Measurements from ENCODE around the gene ZSCAN2. TPM values are rescaled to one million over a fixed set of nuclear protein-coding genes. Genes with fewer than 3 reads are reported as not detected.

The ZSCAN2 gene
- total and polyA plus RNA-seq, 2 of the 8 experiments (the other 6 are each of a cell fraction or from before 2014, with no cell fraction given) = 23.6 to 52.4 TPM

DNA sequence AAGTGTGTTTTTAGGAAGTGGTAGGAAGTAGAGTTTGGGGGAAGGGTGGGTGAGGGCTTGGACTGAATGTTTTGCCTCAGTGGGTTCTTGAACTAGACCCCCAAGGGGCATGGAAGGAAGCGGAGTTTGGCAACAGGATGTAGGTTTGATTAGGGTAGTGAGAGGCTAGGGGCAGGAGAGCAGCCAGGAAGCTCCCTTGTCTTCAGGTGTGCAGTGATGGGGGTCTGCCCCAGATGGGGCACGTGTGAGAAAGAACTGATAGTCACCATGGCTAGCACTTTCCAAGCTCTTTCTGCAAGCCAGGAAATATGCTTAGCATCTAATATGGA, 4.7 kb downstream of the ZSCAN2 start:
- H3K79me2 ChIP-seq (ENCODE audit: control insufficient read depth in 1 of 2, insufficient read depth in 2 of 2, low read length in 2 of 2) = peaks cover 29 to 78% of the 10 kb centered on the region in 2 experiments
- H3K27me3 ChIP-seq (replicated peaks in 1 of 4; ENCODE audit: control insufficient read depth in 3 of 4, extremely low read depth in 1 of 4, insufficient read depth in 3 of 4, low read length in 3 of 4) = no peaks in the 10 kb centered on the region; a peak in 3 of 7 replicates
- peak overlapping the region in 2 of 4 experiments; percentile 18 to 47; a peak in 2 of 8 replicates for H3K4me3 ChIP-seq (ENCODE audit: extremely low read depth in 1 of 4, insufficient read depth in 2 of 4, low read depth in 3 of 4, low read length in 4 of 4)
- H3K4me1 ChIP-seq (replicated peaks in 1 of 4; ENCODE audit: control insufficient read depth in 3 of 4, insufficient read depth in 4 of 4, low read length in 3 of 4) = peaks cover 9 to 28% (median 25%) of the 10 kb centered on the region in 4 experiments
- H2BK120ac ChIP-seq (replicated peaks; ENCODE audit: low read depth, low read length) = no peak overlapping the region
- no peak overlapping the region for H4K91ac ChIP-seq (replicated peaks; ENCODE audit: insufficient read length, low read length)
- peaks cover 18 to 32% of the 10 kb centered on the region in 2 experiments for H4K20me1 ChIP-seq (replicated peaks in 1 of 2; ENCODE audit: control insufficient read depth in 1 of 2, insufficient read depth in 2 of 2, low read length in 2 of 2)
- peaks cover 16% of the 10 kb centered on the region for H3K23me2 ChIP-seq (ENCODE audit: low read depth, low read length)
- no peak overlapping the region for H3K27ac ChIP-seq (ENCODE audit: low read depth, low read length)
- H2AK5ac ChIP-seq (ENCODE audit: low read depth, low read length) = no peak overlapping the region
- POLR2A ChIA-PET (ENCODE audit: partially characterized antibody) = interaction anchor here (1.7 to 11.9 kb wide), 6 partner anchors 12 to 111 kb away, joined by 5 to 176 read pairs (median 11); partner anchors contain the start of genes SEC11A and WDR73
- no peak overlapping the region for H4K8ac ChIP-seq (ENCODE audit: extremely low read depth, insufficient read depth, low read length)
- H3K23ac ChIP-seq (ENCODE audit: insufficient read length) = no peak overlapping the region
- no peak for DNase-seq (ENCODE audit: low read depth in 1 of 2, low spot score in 2 of 2)
- FAIRE-seq = no peak
- H2BK5ac ChIP-seq (ENCODE audit: low read depth, low read length) = peak overlapping the region; percentile 73; the same call in 1 of the 2 replicates
- peaks cover 0 to 25% (median 12%) of the 10 kb centered on the region in 4 experiments; a peak in 5 of 8 replicates for H3K36me3 ChIP-seq (ENCODE audit: control insufficient read depth in 2 of 4, insufficient read depth in 4 of 4, low read length in 3 of 4)
- H3K56ac ChIP-seq (replicated peaks; ENCODE audit: insufficient read length, low read depth, low read length) = no peak overlapping the region
- peak overlapping the region; percentile 50 to 65; a peak in 3 of 4 replicates for H3K4me2 ChIP-seq (ENCODE audit: insufficient read depth in 1 of 2, low read depth in 2 of 2, low read length in 2 of 2)
- no peak overlapping the region for H2BK20ac ChIP-seq (ENCODE audit: low read length)
- no peak overlapping the region; a peak in 1 of 7 replicates for H3K9ac ChIP-seq (replicated peaks in 1 of 4; ENCODE audit: extremely low read depth in 1 of 4, low read depth in 3 of 4, low read length in 3 of 4)
- WGBS, 2 experiments (ENCODE audit: extremely low coverage in 1 of 2, insufficient coverage in 1 of 2, insufficient read length in 1 of 2, insufficient replicate concordance in 2 of 2, low coverage in 1 of 2, low lambda C conversion rate in 2 of 2, missing lambda C conversion rate in 1 of 2) = 91% methylated on average over 2 of the region's 2 CpGs; no CpG with 5 or more reads in 1 of the 2 experiments
- H3K14ac ChIP-seq (ENCODE audit: insufficient read length) = no peak overlapping the region
- H3K79me1 ChIP-seq (ENCODE audit: low read depth, low read length) = peaks cover 7% of the 10 kb centered on the region
- H2AFZ ChIP-seq (ENCODE audit: low read length) = no peak overlapping the region
- CTCF ChIA-PET (ENCODE audit: partially characterized antibody) = interaction anchor here (1.0 to 3.5 kb wide), 6 partner anchors 8 to 265 kb away, joined by 3 to 11 read pairs (median 4); no protein-coding TSS in a partner anchor
- no peak overlapping the region; the same call in 1 of the 2 replicates for H3K18ac ChIP-seq (ENCODE audit: extremely low read depth, low read length)
- TF ChIP-seq CBX5 (IDR thresholded peaks at IDR 0.05; ENCODE audit: low read depth, low read length) (no peak), JUND (IDR thresholded peaks at IDR 0.05; ENCODE audit: low read length) (no peak), POLR2A (IDR thresholded peaks at IDR 0.05; ENCODE audit: control extremely low read depth in 1 of 2, low read depth in 2 of 2, low read length in 2 of 2) (0 out of 3 replicates have a peak, but pooled peaks of 1 of the 2 experiments have one; percentile 7), KDM4A (IDR thresholded peaks at IDR 0.05; ENCODE audit: low read depth, low read length, severe bottlenecking) (no peak), FOSL1 (IDR thresholded peaks at IDR 0.05; ENCODE audit: insufficient read depth, low read depth, low read length) (no peak), SP1 (IDR thresholded peaks at IDR 0.05; ENCODE audit: low read depth, low read length) (no peak)
- no peak overlapping the region for H3K4ac ChIP-seq (replicated peaks; ENCODE audit: insufficient read length, low read depth, low read length)
- no peak overlapping the region for H2BK15ac ChIP-seq (ENCODE audit: low read length)
- no peaks in the 10 kb centered on the region for H3K9me3 ChIP-seq (ENCODE audit: insufficient read depth in 2 of 2, low read depth in 1 of 2, low read length in 1 of 2)
- no peak overlapping the region for H4K5ac ChIP-seq (ENCODE audit: insufficient read length, low read depth, low read length)
- peak overlapping the region; percentile 7 for H2BK12ac ChIP-seq (ENCODE audit: low read depth, low read length)

Data from H1 (cell line).